GM21381 (cell line): Measurements from ENCODE around the gene KCNF1.

ENCODE experiments used
- ATAC-seq: cut with Tn5 transposase; IDR thresholded peaks from one replicate; pipeline ENCODE4 v1.9.1; 2021; ENCODE audit warnings: mild to moderate bottlenecking, moderate library complexity; ENCODE audit not compliant: unreplicated experiment

Gene KCNF1

DNA sequence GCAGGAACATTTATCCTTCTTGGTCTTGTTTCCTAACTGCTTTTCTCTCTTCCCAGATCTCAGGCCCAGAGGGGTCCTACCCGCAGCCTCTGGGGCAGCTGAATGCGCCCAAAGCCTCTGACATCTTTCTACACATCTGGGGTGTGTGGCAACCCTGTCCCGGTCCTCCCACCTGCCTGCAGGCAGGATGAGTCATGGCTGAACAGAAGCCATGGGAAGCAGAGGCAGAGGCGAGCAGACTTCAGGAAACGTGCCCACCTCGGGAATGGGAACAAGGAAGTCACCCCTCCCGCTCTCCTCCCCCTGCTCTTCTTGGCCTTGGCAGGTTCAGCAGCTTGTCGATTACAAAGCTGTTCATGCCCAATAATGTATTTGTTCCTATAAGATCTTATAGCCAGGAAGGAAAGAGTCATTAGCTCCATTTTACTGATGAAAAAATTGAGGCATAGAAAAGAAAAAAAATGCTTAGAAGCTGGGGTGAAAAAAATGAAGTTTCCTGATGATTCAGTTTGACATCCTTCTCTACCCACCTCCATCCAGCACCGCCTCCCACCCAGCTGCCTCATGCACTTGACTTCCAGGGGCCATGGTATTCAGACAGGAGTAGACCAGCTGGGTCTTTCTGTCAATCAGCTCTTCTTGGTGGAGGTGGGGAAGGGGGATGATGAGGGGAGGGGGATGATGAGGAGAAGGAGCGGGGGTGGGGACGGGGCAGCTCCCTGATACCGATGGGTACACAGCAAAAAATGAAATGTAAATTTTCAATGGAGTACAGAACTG is 10.4 kb upstream of the KCNF1 start:
- ATAC-seq, result no peak

DNA sequence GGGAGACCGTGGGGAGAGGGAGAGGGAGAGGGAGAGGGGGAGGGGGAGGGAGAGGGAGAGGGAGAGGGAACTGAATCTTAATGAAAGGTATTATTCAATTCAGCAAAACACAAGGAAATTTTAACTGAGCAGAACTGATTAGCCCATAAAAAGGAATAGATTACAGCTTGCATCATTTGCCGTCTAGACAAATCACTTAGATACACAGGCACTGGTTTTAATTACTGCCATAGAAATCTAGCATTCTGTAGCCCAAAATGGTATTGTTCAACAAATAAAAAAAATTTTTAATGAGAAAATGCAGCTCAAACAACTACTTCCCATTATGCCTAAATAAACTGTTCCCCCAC is 7.9 kb upstream of the KCNF1 start:
- ATAC-seq, result no peak

DNA sequence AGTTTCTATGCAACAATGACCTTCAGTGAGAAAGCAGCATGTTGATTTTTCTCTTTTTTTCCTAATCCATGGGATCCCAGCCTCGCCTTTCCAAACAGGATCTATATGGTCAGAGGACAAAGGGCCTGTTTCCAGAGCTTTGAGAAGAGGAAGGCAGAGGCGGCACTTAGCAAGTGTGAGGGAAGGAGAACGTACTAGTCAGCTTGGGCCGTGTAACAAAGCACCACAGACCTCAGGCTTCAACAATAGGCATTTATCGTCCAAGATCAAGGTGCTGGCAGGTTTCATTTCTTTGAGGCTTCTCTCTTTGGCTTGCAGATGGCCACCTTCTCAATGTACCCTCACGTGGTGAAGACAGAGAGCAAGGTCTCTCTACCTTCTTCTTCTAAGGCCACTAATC is 7.3 kb upstream of the KCNF1 start:
- no peak for ATAC-seq

DNA sequence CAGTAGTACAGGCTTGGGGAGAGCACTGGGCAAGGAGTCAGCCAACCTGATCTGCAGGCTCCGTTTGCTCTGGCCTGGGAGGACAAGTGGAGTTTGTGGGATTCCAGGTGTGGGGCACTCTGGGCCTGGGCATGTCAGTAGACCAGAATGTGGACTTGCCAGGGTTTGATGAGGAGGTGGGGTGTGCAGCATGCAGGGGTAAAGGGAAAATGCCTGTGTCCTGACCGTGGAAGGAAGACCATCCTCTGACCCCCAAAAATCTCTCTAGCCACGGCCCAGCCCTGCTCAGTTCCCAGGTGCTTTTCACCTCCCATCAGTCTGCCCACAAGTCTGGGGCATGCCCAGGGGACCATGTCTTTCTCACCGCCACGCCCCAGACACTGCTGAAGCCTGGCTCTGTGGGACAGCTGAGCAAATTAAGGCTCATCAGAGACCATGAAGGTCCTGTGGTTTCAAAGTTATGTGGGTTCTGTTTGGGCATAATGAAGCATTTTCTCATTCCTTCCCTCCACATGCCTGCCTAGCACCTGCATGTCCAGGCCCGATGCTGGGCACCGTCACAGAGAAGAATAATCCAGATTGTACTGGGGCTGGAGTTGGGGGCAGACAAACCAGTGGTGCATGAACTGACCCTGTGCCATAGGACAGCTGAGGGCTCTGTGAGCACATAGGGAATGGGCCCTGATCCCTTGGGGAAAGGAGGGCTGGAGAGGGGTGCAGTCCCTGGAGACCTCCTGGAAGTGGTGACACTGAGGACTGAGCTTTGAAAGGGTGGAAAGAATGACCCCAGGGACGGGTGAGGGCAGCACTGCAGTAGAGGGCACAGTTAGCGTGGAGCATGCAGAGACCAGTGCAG is 6.5 kb upstream of the KCNF1 start:
- ATAC-seq, result no peak

DNA sequence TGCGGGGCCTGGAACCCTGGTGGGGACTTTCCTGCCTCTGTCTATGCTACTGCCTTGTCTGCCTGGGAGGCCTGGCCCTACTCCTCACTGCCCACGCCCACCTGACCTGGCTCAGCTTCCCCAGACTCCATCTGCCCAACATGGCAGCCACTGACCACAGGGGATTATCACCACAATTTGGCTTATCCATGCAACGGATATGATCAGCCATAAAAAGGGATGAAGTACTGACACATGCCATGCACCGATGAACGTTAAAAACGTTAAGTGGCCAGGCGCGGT is 5.9 kb upstream of the KCNF1 start:
- ATAC-seq, result no peak

DNA sequence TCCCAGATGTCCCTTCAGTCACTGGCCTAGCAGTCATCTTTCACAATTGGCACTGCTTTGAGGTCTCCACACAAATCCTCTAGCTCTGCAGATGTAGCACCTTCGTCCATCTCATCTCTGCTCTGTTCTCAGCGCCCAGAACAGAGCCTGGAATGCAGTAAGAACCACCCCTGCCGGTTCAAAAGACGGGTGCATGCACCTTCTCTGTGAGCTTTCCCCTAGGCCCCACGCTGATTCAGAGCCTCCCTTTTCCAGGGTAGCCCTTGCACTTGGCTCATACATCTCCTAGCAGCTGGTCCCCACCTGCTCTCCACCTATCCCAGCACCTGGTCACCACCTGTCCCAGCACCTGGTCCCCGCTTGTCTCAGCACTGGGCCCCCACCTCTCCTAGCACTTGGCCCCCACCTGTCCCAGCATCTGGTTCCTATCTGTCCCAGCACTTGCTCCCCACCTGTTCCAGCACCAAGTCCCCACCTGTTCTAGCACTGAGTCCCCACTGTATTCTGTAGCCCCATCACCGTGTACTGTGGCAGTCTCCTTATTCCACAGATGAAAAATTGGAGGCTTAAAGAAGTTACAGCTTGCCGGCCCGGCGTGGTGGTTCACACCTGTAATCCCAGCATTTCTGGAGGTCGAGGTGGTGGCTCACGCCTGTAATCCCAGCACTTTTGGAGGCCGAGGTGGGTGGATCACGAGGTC is 4.7 kb upstream of the KCNF1 start:
- no peak for ATAC-seq

DNA sequence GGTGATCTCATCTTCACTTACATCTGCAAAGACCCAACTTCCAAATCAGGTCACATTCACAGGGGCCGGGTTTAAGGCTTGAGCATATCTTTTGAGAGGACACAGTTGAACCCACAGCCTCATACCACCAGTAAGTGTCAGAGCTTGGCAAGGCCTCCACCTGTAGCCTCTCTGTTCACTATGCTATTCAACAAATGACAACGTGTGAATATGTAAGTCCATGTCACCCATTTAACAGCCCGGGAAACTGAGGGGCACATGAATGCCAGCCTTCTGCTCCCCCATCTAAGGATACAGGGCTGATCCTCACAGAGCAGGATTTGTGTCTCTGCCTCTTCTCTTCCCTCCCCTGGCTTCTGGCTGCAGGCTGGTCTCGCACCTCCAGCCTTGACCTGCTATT is 3.5 kb upstream of the KCNF1 start:
- ATAC-seq, result no peak

DNA sequence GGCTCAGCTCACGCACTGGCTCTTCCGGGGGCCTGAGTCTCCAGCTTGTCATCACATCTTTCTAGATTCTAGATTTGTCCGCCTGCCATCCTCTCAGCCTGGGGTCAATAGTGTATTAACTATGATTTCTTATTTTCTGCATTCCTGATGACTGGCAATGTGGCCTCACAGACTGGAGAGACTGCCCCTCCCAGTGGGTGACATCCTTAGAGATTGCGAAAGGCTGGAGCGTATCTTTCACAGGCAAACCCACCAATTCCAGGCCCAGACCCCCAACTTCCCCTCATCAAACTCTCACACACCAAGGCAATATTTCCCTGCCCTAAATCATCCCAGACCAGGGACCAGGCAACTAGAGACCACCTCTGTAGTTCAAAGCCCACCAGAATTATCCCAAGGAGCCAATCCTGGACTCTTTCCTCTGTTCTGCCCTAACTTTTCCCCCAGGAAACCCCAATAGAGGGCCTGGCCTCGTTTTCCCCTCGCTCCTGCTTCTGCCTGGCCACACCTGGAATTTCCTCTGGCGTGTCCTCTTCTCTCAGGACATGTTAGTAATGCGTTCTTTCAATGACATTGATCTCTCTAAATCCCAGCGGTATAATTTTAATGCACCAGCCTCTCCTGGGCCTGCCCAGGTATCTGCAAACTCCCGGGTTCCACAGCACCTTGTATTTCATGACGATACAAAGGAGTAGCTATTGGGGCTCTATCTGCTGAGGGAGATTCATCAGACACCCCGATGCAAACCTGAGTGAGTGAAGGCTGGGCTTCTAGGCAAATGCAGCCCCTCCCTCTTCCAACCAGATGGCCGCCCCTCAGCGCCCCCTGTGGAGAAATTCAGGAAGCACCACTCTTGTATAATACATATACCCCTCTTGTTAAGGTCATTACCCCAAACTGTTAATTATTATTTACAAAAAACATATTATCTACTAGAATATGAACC is 2.4 kb upstream of the KCNF1 start:
- no peak for ATAC-seq

DNA sequence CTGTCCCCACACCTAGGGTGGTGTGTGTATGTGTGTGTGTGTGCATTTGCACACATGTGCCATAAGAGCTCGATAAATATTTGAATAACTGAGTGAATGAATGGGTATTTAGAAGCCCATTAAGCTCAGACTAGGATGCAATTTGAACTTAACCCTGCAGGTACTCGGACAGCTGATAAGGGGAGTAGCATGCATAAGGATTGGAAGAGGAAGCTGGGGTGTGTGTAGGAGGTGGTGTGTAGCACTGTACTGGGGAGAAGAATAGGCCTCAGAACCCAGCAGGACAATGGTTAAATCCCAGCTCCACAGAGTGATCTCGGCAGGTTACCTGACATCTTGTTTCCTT is 1.8 kb upstream of the KCNF1 start:
- no peak for ATAC-seq

DNA sequence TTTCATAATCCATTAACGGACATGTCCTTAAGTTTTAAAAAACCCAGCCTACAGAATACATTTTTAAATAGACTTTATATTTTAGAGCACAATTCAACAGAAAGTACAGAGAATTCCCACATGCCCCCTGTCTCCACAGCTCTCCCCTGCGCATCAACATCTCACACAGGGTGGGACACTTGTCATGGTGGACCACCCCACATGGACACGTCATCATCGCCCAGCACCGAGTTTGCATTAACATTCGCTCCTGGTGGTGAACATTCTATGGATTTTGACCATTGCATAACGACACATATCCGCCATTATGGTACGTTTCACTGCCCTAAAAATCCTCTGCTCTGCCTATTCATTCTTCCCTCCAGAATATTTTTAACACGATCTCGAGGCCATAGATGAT is 1.1 kb upstream of the KCNF1 start:
- ATAC-seq, result no peak

DNA sequence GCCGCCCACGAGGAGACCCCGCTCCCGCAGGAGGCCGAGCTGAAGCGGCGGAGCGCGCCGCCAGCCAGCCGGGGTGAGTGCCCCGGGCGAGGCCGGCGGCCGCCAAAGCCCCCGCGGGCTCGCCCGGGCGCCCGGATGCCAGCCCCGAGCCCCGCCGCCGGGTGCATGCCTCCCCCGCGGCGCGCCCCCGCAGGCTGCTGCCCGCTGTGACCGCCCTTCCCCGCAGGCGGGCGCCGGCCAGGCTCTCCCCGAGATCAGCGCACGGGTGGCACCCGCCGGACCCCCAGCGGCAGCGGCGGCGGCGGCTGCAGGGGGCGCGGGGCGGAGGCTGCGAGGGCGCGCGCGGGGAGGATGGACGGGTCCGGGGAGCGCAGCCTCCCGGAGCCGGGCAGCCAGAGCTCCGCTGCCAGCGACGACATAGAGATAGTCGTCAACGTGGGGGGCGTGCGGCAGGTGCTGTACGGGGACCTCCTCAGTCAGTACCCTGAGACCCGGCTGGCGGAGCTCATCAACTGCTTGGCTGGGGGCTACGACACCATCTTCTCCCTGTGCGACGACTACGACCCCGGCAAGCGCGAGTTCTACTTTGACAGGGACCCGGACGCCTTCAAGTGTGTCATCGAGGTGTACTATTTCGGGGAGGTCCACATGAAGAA is 470 bp downstream of the KCNF1 start:
- ATAC-seq, result no peak

DNA sequence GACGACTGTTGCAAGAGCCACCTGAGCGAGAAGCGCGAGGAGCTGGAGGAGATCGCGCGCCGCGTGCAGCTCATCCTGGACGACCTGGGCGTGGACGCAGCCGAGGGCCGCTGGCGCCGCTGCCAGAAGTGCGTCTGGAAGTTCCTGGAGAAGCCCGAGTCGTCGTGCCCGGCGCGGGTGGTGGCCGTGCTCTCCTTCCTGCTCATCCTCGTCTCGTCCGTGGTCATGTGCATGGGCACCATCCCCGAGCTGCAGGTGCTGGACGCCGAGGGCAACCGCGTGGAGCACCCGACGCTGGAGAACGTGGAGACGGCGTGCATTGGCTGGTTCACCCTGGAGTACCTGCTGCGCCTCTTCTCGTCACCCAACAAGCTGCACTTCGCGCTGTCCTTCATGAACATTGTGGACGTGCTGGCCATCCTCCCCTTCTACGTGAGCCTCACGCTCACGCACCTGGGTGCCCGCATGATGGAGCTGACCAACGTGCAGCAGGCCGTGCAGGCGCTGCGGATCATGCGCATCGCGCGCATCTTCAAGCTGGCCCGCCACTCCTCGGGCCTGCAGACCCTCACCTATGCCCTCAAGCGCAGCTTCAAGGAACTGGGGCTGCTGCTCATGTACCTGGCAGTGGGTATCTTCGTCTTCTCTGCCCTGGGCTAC is 1.2 kb downstream of the KCNF1 start:
- ATAC-seq, result no peak

DNA sequence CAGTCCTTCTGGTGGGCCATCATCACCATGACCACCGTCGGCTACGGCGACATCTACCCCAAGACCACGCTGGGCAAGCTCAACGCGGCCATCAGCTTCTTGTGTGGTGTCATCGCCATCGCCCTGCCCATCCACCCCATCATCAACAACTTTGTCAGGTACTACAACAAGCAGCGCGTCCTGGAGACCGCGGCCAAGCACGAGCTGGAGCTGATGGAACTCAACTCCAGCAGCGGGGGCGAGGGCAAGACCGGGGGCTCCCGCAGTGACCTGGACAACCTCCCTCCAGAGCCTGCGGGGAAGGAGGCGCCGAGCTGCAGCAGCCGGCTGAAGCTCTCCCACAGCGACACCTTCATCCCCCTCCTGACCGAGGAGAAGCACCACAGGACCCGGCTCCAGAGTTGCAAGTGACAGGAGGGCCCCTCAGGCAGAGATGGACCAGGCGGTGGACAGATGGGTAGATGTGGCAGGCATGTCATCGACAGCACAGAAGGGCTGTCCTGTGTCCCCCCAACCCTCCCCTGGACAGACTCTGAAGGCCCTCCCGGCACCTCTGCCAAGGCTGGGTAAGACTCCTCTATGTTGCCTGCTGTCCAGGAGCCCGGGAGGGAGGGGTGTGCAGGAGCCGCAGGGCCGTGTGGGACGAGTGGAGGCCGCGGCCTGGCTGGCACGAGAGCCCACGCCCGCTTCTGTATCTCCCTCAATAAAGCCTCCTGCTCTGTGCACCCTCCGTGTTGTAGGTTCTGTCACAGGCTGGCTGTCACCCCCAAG is 2.0 kb downstream of the KCNF1 start:
- ATAC-seq, result no peak

DNA sequence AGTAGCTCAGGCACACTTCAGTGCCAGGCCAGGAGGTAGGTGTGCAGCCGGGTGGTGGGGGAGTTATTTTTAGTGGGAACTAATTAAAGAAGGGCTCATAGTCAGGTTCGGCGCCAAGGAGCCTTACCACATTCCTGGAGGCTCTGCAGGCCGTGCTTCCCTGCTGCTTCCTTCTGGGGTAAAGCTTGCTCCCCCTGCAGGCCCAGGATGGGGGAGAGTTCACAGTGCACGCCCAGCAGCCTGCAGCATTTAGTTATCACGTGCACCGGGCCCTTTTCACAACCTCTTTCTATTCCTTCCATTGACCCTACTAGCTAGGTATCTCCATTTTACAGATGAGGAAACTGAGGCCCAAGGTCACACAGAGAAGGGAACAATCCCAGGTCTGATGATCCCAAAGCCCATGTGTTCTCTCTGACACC is 2.5 kb downstream of the KCNF1 start:
- ATAC-seq, result no peak

DNA sequence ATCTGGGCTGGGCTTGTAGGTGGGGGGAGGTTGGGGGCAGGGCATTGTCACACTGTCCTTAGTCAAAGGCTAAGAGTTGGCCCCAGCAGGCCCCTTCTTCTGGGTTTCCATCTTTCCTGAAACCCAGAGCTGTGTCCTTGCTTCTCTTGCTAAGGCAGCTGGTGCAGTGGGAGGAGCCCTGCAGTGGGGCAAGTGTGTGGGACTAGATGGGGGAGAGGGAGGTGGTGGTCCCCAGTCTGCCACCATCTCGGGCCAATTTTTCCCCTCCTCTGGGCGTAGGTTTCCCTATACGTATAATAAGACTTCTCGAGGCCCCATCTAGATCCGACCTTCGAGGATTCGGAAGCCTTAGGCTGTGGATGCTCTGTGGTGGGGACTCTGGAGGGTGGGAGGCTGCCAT is 3.5 kb downstream of the KCNF1 start:
- no peak for ATAC-seq

DNA sequence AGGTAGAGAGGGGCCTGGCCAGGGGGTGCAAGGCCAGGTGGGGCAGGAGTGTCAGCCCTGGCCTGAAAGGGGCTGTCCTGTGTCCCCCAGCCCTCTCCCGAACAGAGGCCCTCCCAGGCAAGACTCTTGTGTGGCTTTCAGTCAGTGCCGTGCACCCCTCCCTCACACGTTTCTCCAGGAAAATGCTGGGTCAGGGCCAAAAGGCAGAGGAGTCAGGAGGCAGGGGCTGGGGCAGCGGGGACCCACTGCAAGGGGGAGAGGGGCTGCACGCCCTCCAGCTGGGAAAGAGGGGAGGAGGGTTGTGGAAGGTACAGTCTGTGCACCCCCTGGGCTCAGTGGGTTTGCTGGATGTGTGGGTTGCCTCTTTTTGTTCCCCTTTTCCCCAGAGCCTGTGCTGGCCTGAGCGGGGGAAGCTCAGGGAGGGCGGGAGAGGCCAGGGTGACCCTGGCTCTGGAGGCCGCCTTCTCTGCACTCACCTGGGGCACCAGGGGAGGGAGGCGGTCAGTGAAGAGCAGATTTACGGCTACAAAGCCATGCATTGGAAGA is 4.1 kb downstream of the KCNF1 start:
- no peak for ATAC-seq

DNA sequence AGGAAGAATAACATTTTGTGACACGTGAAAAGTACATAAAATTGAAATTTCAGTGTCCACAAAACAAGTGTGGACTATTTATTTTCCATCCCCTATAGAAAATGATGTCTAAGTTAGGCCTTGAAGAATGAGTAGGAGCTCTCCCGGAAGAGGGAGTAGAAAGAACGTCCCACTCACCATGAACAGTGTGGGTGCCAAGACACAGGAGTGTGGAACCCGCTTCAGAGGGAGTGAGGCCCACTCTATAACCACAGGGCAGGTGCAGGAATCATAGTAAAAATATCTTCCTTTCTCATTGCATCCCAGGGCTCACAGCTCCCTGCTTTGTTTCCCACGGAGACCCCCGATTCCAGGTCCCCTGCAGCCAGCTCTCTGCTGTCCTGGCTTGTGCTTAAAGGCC is 5.2 kb downstream of the KCNF1 start:
- ATAC-seq, result no peak

DNA sequence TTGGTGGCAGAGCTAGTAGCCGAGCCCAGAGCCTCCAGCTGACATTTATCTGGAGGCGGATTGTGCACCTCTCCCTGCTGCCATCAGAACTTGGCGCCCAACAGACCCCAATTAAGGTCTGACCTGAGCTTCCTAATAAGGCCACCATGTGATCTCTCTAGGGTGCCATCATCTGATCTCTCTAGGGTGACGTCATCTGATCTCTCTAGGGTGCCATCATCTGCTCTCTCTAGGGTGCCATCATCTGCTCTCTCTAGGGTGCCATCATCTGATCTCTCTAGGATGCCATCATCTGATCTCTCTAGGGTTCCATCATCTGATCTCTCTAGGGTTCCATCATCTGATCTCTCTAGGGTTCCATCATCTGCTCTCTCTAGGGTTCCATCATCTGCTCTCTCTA is 6.2 kb downstream of the KCNF1 start:
- ATAC-seq, result no peak
